ENCODE results near the gene MLH3.
A peak's percentile ranks its signal among the peaks of the same experiment; 100 is the strongest.

Gene MLH3

GRCh38 chr14:75067212-75067611 lies 15.9 kb upstream of the MLH3 start:
- Histone ChIP-seq H3K4me3 (no peak overlapping the region), H3K27ac (no peak overlapping the region)

DNA sequence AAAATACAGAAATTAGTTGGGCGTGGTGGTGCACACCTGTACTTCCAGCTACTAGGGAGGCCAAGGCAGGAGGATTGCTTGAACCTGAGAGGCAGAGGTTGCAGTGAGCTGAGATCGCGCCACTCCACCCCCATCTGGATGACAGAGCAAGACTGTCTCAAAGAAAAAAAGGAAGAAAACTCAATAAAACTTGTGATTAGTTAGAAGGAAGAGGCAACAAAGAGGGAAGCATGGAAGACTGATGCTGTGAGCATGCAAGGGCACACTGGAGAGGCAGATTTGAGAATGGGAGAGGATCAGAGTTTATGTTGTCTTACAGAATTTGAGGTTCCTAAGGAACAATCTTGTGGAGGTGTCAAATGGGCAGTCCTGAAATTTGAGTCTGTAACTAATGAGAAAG lies 15.4 kb upstream of the MLH3 start:
- Histone ChIP-seq H3K4me3 (no peak overlapping the region), H3K27ac (no peak overlapping the region)
- TF ChIP-seq, protein P1, sequence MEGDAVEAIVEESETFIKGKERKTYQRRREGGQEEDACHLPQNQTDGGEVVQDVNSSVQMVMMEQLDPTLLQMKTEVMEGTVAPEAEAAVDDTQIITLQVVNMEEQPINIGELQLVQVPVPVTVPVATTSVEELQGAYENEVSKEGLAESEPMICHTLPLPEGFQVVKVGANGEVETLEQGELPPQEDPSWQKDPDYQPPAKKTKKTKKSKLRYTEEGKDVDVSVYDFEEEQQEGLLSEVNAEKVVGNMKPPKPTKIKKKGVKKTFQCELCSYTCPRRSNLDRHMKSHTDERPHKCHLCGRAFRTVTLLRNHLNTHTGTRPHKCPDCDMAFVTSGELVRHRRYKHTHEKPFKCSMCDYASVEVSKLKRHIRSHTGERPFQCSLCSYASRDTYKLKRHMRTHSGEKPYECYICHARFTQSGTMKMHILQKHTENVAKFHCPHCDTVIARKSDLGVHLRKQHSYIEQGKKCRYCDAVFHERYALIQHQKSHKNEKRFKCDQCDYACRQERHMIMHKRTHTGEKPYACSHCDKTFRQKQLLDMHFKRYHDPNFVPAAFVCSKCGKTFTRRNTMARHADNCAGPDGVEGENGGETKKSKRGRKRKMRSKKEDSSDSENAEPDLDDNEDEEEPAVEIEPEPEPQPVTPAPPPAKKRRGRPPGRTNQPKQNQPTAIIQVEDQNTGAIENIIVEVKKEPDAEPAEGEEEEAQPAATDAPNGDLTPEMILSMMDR (IDR thresholded peaks at IDR 0.05) = no peak
- DNase-seq (ENCODE audit: low spot score) = no peak

More at GRCh38 chr14:75067212-75067611, 15.9 kb upstream of the MLH3 start:
- TF ChIP-seq, protein P1 (IDR thresholded peaks at IDR 0.05) = no peak
- DNase-seq (ENCODE audit: low spot score) = no peak

DNA sequence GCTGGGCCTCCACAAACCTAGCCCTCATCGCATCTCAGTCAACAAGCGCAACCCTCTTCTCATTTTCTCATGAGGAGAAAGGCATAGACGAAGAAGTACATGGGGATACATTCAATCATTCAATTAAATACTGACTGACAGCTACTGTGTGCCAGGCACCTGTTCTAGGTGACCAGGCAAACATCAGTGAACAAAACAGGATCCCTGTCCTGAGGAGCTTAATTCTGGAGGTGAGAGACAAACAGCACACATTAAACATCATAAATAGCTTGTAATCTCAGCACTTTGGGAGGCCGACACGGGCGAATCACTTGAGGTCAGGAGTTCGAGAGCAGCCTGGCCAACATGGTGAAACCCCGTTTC lies 12.9 kb upstream of the MLH3 start:
- no peak for DNase-seq (ENCODE audit: low spot score)
- peak overlapping the region; percentile 92 for H3K4me3 ChIP-seq
- H3K27ac ChIP-seq = peak overlapping the region; percentile 78 to 87
- TF ChIP-seq, protein P1 (IDR thresholded peaks at IDR 0.05) = no peak

DNA sequence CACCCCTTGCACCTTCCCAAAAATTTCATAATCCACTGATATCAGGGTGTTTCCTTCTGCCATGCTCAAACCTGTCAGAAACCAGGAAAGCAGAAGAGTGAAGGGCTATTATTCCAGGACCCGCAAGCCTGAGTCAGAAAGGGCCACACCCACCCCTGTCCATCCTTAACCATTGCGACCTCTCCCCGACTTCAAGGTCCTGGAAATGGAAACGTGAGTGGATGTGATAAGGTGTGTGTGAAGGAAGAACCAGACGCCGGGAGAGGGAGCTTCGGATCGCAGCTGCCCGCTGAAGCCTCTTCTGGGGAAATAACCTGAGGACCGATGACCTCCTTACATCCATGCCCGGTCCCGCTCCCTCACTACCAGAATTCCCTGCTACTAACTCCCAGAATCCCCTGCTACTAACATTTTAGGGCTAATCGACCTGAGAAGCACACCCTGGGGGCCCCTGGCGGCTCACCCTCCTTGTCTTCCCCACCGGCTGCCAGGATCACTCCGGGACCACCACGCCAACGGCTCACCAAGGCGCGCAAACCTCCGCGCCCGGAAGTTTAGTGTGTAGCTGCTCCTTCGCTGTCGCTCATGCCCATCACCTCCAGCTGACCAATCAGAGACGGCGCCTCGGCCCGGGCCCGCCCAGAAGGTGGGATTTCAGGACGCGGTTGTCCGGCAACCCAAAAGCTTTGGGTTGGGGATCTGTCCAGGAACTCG lies 12.4 kb upstream of the MLH3 start, which contains the start of gene ACYP1:
TSS of gene ACYP1 (minus strand) at position 534 of the 714 bp plus-strand sequence. CDS start at position 63, 471 bp downstream.
- Histone ChIP-seq H3K27ac (peak within 1 kb of the TSS; percentile 78 to 87), H3K4me3 (peak within 1 kb of the TSS; percentile 92)
- TF ChIP-seq, protein P1 (IDR thresholded peaks at IDR 0.05) = no peak
- peak; percentile 95 for DNase-seq (ENCODE audit: low spot score)

DNA sequence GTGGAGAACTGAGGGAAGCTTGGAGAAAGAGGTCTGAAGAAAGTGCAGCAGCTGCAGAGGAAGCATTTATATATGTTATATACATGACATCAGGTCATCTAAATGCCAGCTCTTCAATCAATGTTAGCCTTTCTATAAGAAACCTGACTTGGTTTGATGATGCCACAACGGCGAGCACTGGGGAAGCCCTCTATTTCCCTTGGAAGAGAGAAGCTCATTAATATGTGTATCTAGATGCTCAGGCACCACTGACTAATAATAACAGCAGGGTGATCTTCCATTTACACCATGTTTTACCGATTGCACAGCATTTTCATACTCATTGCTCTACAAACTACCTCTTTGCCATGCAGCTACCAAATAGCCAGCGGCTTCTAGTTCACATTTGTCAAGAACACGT lies 11.7 kb upstream of the MLH3 start:
- TF ChIP-seq, protein P1 (IDR thresholded peaks at IDR 0.05) = no peak
- Histone ChIP-seq H3K27ac (peak overlapping the region in 1 of 2 donors; percentile 78), H3K4me3 (peak overlapping the region; percentile 92)

DNA sequence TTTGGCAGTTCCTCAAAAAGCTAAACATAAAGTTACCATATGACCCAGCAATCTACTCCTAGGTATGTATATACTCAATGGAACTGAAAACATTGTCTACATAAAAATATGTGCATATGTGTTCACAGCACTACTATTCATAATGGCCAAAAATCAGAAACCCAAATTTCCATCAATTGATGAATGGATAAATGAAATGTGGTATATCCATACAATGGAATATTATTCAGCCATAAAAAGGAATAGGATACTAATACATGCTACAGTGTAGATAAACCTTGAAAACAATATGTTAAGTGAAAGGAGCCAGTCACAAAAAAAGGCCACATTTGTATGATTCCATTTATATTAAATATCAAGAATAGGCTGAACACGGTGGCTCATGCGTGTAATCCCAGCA lies 9.2 kb upstream of the MLH3 start:
- Histone ChIP-seq H3K4me3 (no peak overlapping the region), H3K27ac (no peak overlapping the region)
- DNase-seq (ENCODE audit: low spot score) = no peak
- TF ChIP-seq, protein P1 (IDR thresholded peaks at IDR 0.05) = no peak

More for the DNA sequence above, 11.7 kb upstream of the MLH3 start:
- no peak for DNase-seq (ENCODE audit: low spot score)

- no peak for DNase-seq (ENCODE audit: low spot score)
- TF ChIP-seq, protein P1 (IDR thresholded peaks at IDR 0.05) = no peak
- no peak overlapping the region for H3K4me3 ChIP-seq
- no peak overlapping the region for H3K27ac ChIP-seq
These were observed 8.4 kb upstream of the MLH3 start for GRCh38 chr14:75059642-75060041.
